DMS53 treated with DMSO at 0.1 percent for 48 hours (cell line): ENCODE data around the gene COL20A1.
"Not testable (repeated sequence)": the region's sequence is repeated elsewhere in the genome, so short reads cannot be mapped to it uniquely, and the experiment has no call there.

Experiments
- DNase-seq: peaks from one replicate; lab custom pipeline; 2025; ENCODE audit not compliant: unreplicated experiment; lab: John Stamatoyannopoulos, UW

The COL20A1 gene

DNA sequence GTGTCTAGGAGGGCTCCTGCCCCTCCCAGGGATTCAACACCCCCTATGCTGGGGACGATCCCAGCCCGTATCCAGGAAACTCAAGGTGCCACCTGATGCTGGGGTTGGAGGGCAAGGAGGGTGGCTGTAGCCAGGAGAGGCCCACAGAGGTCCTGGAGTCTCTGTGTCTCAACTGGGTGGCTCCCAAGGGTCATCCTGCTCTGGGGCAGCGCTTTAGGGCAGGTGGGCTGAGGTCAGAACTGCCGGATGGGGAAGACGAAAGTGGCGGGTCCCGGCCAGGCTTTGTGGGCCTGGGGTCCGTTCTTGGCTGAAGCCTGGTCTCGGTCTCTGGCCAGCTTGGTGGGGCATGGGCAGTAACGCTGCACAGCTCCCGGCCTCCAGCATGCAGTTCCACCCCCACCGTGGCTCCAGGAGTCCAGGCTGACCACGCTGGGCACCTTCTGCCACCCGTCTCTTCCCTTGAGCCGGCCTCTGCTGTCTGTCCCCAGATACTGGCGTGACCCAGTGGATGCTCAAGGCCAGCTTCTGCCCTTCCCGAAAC lies 2.8 kb upstream of the COL20A1 start:
- no peak for DNase-seq

DNA sequence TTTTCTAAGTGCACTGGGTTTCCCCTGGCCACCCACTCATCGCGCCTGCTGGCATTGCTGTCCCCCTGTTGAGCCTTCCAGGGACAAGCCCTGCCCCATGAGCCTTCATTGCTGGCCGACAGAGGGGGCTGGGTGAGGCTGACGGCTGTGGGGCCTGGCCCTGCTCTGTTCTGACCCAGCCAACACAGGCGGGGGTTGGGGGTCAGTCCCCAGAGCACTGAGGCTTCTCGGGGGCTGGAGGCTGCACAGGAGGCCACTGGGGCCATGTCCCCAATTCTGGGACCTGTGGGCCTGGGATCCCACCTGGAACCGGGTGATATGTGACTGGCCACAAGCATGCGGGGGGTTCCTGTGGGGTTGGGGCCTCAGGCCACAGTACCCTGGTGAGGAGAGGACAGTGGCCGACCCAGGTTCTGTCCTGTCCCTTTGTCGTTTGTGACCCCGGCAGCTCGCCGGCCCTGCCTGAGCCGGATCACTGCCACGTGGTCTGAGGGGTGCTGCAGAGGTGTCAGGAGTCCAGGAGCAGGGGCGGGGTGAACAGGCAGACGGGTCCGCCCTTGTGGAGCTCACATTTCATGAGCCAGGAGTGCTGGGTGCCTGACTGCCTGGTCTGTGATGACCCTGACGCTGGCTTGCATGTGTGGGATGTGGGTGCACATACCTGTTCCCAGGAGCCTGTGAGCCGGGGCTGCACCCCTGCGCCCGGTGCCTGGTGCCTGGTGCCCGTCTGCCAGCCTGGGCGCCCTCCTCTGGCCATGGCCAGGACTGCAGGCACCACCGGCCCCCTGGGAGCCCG lies 2.1 kb upstream of the COL20A1 start:
- DNase-seq = no peak

DNA sequence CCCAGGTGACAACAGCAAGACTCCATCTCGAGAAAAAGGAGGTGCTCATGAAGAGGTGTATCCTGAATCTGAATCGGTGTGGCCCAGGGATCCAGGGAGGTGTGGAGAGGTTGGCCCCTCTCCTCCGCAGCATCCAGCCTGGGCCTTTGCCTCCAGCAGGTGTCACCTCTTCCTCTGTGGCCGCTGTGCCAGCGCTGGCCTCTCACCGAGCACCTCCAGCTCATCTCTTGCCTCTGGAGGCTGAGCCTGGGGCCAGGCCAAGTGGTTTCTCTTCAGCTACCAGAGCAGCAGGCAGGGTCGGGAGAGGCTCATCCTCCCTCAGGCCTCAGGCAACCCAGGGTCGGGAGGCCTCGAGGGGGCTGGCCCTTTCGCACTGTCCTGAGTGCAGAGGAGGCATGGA lies 1.2 kb upstream of the COL20A1 start:
- no peak for DNase-seq

DNA sequence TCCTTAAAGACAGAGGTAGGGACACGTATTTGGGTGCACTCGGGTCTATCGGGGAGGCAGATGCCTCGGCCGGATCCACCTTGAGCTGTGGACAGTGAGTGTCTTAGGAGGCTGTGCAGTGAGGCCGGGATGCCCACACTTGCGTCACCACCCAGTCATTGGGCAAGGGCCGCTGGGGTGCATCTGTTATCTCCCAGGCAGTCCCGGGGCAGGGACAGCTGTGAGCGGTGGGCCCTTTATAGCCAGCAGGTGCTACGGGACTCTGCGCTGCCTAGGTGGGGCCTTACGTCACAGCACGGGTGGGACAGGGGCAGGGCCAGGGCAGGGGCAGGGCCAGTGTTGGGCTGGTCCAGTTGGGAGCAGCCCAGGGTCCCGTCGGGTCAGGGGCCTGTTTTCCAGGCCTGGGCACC lies 689 bp upstream of the COL20A1 start:
- no peak for DNase-seq

DNA sequence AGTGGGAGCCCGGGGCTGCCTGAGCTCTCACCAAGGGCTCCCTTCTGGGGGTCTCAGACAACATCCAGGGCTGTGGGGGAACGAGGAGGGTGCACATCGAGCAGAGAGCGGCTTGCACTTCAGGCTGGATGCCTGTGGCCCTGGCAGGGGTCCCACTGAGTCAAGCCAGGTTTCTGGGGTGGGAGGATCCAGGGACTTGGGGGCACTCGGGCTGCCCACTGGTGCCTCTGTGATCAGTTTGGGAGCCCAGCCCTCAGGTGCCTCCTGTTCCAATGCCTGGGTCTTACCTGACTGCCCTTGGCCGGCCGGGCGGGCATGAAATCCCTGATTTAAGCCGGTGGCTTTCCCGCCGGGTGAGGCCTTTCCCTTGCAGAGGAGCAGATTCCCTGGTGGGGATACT lies 470 bp downstream of the COL20A1 start:
- DNase-seq = no peak

DNA sequence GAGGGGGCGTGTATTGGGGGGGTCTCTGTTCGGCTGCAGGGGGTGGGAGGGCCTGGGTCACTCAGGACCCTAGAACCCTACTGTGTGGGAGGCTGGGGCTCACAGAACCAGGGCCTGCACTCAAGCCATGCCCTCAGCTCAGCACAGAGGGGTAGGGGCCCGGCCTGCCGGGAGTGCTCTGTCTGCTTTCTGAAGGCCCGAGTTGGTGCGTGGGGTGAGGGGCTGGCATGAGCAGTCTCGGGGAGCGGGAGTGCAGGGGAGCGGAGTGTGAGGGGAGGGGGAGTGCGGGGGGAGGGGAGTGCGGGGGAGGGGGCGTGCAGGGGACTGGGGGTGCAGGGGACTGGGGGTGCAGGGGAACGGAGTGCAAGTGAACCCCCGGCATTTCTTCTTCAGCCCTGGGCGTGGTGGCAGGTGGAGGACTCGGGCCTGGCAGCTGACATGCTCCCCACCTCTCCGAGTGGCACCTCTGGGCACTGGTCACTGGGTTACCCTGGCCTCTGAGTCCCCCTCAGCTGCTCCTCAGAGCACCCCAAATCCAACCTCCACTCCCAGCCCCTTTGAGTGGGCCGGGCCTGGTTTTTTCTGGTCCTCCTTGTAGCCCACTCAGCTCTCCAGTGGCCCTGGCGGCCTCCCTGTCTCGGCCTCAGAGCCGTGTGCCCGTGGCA lies 1.0 kb downstream of the COL20A1 start:
- DNase-seq = no peak

DNA sequence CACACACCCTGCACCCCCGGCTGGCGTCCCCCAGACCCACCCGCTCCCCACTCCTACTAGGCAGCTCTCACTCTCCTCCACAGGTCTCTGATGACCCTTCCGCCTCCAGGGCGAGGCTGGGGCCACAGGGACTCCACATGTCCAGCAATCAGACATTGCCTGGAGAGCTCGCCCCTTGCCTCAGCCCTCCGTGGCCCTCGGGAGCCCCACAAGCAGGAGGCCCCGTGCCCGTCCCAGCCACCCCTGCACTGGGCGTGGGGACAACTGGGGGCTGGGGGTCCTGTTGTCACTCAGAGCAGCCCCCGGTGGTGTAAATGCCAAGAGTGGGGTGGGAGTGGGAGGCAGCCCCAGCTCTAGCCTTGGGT lies 1.5 kb downstream of the COL20A1 start:
- DNase-seq = no peak

DNA sequence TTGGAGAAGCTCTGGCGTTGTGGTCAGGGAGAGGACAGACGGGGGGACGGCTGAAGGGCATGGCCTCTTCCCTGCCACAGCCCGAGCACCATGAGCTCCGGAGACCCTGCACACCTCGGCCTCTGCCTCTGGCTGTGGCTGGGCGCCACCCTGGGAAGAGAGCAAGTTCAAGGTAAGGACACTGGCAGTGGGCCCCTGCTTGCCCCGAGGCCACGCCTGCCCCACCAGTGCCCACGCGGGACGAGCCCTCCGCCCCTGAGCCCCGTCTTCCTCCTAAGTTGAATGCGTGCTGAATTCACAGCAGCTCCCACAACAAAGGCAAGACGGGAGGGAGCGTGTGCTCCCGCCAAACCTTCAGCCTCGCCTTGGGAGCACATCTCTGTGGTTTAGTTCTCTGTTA lies 2.0 kb downstream of the COL20A1 start:
- DNase-seq = no peak

DNA sequence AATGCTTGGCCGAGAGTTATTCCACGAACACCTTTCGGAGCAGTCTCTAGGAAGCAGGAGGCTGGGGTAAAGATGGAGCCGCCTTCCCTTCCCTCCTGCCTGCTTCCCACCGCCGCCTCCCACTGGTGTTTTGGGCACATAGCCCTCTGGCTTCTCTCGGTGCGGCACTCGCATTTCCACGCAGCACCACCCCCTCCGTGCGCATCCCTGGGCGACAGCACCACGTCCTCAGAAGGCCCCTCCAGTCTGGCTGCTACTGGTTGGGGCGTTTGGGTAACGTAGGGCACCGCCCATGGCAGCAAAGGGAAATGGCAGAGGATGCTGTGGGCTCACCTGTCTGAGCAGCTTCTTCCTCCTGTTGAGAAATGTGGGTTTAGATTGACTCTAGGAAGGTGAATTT lies 2.4 kb downstream of the COL20A1 start:
- no peak for DNase-seq

DNA sequence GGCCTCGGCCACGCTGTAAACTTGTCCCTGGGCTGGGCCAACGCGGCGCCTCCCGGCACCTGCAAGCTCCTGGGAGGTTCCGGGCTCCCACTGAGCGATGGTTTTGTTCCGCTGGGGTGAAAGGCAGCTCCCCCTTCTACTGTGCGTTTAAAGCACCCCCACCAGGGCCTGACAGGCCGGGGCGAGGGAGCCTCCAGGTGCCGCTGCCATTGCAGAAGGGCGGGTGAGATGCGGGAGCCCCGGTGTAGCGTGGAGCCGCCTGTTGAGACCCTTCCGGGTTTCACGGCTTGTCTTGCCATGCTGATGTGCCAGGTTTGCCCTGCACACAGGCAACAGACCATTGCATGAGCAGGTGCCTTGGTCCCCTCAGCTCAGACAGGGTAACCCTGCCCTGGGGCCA lies 2.9 kb downstream of the COL20A1 start:
- no peak for DNase-seq

DNA sequence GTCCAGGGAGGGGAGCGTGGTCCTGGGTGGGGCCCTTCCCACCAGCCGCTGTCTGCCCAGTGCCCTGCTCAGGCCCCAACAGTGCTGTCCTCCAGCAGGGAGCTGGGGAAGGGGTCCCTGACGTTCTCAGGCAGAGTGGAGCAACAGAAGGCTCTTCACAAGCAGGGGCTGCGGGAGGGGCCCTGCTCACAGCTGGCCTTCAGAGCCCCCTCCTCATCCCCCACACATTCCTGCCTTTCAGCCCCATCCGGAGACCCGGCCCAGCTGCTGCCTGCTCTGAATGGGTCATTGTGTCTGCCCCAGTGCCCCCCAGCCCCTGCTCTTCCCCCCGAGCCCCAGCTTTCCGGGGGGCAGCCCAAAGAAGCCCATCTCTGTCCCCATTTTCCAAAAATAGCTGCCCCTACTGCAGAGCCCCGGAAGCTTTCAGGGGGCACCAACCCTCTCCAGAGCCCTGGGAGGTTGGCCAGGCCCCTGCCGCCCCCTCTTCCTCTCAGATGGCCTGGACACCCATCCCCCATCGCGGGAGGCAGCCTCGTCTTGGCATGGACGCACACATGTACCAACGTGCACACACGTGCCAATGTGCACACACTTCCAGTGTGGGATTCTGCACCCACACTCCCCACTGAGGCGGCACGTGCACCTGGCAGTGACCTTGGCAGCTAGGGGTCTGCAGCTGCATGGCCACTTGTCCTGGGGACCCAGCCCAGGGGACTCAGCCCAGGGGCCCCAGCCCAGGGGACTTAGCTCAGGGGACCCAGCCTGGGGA lies 3.7 kb downstream of the COL20A1 start:
- DNase-seq = no peak

DNA sequence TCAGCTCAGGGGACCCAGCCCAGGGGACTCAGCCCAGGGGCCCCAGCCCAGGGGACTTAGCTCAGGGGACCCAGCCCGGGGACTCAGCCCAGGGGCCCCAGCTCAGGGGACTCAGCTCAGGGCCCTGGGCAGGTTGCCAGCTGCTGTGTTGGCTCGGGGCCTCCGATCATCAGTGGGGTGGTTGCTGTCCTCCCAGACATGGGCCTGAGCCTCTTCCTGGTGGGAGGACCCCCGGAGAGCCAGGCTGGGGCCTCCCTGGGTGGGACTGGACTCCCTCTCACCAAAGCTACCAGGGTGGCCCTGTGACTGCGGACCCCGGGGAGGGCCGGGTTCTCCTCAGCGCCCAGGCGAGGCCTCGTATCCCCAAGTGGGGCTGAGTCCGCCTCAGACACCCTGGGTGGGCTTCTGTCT lies 4.4 kb downstream of the COL20A1 start:
- DNase-seq = no peak

DNA sequence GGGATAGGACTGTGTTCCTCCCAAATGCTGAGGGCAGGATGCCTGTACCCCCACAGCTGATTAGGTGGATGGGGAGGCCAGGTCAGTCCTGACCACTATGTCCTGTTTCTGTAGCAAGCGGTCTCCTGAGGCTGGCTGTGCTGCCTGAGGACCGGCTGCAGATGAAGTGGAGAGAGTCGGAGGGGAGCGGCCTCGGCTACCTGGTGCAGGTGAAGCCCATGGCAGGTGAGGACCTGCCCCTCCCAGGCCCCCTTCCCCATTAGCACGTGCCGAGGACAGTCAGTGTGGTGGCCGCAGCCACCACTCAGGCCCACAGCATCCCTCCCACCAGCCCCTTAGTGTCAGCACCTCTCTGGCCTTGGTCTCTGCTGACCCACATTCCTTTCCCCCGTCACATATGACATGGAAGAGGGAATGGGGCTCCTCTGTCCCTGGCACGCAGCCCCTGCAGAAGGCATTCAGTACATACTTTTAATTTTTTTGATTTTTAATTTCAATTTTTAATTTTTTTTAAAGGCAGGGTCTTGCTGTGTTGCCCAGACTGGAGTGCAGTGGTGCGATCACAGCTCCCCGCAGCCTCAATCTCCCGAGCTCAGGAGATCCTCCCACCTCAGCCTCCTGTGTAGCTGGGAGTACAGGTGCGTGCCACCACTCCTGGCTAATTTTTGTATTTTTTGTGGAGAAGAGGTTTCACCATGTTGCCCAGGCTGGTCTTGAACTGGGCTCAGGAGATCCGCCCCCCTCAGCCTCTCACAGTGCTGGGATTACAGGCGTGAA lies 5.0 kb downstream of the COL20A1 start:
- DNase-seq = no peak

DNA sequence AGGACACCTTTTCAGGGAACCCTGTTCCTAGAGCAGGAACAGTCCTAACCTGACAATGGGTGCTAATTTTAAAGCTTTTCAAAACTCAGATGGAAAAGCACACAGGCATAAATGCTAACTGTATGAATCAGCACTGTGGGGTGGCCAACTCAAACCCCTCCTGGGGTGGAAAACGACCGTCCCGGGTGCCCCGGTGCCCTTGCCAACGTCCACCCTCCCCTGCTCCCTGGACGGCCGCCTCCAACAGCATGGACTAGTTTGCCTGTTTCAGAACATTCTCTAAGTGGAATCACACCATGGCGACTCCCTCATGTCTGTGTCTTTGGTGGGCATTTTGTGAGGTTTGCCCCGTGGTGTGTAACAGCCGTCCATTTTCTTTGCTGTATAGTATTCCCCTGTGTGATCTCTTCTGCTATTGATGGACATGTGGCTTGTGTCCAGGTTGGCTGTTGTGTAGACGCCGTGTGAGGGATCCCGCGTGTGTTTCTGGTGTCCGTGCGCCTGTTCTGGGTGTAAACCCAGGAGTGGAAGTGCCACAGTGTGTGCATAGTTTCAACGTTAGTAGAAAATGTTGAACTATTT lies 5.8 kb downstream of the COL20A1 start:
- DNase-seq = no peak

DNA sequence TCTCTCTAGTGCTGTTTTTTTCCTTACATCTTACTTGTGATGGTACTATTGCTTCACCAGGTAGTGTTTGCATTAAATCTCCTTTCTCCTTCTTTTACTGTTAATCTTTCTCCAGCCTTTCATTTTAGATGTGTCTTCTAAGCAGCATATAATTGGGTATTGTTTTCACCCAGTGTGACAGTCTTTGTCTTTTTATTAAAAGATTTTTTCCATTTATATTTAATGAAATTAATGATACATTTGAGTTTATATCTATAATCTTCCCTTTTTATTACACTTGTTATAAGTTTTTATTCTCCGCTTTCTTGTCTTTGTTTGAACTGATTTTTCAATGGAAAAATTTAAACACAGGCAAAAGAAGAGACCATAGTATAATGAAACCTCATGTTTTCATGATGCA lies 8.7 kb downstream of the COL20A1 start:
- DNase-seq = no peak

DNA sequence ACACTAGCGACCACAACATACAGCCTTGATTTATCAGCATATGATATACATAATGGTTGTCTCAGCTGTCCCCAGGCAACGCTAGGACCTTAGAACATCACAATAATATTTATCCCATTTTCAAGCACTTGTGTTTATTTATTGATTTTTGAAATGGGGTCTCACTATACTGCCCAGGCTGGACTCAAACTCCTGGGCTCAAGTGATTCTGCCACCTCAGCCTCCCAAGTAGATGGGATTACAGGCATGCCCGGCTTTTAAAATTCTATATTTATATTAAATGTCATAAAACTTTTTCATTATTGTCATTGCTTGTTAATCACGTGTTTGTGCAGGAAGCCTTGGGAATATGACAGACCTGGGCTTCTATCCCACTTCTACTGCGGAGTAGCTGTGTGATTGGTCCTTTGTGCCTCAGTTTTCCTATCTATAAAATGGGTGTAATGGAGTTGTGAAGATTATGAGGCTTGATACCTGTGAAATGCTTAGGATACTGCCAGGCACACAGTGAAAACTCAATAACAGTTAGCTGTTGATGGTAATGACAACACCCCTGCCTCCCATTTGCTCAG lies 10.2 kb downstream of the COL20A1 start:
- DNase-seq = no peak

DNA sequence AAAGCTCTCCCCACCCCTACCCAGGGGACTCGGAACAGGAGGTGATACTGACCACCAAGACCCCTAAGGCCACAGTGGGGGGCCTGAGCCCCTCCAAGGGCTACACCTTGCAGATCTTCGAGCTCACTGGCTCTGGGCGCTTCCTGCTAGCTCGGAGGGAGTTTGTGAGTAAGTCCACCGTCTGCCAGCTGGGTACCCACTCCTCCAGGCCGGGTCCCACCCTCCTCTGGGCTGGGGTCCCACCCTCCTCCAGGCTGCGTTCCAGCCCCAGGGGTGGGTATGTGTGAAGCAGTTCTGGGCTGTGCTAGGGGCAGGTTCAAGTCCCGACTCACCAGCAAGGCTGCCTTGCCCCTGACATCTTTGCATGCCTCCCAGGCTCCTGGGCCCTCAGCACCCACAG lies 12.4 kb downstream of the COL20A1 start:
- no peak for DNase-seq

DNA sequence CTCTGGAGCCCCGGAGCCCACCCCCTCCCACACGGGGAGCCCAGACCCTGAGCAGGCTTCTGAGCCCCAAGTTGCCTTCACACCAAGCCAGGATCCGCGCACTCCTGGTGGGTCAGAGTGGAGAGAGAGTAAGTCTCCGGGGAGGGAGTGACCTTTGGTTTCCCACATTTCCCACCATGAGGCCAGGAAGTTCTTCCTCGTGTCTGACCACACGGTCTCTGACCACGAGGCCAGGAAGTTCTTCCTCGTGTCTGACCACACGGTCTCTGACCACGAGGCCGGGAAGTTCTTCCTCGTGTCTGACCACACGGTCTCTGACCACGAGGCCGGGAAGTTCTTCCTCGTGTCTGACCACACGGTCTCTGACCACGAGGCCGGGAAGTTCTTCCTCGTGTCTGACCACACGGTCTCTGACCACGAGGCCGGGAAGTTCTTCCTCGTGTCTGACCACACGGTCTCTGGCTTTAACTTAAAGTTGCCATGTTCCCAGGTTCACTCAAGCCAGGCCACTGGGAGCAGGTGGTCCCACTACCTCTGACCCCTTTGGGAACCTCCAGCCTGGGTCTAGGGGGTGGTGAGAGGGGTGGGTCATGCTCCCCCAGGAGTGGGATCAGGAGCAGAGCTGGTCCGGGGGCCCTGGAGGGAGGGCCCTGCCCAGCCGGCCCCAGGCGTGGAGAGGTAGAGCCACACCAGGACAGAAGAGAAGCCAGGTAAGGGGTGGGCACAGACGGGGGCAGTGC lies 13.1 kb downstream of the COL20A1 start:
- DNase-seq = not testable (repeated sequence)

DNA sequence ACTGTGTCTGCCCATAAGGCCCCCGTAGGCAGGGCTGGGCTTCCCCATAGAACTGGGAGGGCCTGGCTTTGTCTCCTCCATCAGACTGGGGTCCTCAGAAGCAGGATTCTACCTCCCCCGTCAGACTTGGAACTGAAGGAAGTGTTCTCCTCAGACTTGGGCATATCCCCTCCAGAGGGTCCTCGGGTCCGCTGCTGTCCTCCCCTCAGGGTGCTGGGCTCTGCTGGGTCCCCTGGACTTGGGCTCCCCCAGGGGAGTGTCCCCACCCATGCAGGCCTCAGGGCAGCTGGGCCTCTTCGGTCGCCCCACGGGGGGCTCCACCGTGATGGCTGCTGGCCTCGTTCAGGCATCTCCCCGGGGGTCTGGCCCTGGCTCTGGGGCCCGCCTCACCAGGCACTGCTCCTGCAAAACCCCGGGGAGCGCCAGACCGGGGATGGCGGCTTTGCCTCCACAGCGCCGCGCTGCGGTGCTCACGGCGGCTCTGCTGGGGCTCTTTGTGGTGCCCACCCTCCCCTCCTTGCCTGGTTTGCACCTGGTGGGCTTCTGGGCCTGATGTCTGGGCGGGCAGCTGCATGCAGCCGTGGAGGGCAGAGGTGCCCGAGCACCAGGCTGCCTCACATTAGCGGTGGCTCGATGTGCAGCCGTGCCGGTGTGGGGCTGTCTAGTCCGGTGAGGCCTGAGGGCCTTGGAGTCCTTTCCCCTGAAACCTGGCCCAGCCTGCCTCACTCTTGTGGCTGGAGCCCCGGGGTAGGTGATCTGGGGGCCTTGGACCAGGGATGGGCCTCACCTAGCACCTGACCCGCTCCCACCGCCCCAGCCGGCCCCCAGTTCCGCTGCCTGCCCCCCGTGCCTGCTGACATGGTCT lies 13.9 kb downstream of the COL20A1 start:
- no peak for DNase-seq
